GM21786 (cell line): Measurements from ENCODE around the gene SURF6.

Experiments
- ATAC-seq: cut with Tn5 transposase; IDR thresholded peaks from one replicate; pipeline ENCODE4 v1.9.1; 2021; ENCODE audit not compliant: unreplicated experiment

SURF6 gene

DNA sequence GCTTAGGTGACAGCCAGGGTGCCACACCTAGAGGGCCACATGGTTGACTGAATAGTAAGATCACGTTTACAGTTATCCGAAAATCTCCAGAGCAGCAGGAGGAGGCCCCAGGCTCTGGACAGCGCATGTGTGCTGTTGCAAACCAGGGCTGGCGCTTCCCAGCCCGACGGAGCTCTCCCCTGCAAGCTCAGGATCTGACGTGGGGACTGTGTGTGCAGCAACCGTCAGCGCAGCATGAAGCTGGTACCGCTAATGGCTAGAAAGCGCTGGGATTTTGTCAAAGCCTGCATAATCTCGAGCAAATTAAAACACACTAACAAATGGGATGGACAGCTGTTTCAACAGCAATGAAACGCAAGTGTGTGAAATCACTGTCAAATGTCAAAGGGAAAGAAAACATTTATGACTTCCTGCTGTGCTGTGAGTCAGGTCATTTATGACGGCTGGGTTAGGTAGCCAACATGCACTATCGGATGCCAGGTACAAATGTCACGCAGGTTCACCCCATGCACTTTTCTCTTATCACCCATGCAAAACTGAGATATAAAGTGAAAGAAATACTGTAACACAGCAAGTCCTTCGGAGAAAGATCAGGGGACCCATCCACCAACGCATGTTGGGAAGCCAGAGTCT is 32.4 kb upstream of the SURF6 start:
- no peak for ATAC-seq

DNA sequence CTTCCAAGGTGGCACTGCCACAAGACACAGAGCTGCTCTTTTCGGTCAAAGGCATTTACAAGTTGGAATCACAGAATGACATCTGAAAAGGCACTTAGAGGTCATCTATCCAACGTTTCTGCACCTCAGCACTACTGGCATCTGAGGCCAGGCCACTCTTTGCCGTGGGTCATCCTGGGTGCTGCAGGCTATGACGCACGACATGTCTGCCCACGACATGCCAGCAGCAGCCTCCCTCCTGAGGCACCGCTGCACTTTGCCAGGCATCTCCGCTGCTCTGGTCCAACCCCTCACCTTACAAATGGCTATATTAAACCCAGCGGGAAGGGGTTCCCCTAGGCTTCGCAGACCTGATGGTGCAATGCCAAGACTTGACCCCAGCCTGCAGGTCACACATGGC is 31.8 kb upstream of the SURF6 start:
- no peak for ATAC-seq

DNA sequence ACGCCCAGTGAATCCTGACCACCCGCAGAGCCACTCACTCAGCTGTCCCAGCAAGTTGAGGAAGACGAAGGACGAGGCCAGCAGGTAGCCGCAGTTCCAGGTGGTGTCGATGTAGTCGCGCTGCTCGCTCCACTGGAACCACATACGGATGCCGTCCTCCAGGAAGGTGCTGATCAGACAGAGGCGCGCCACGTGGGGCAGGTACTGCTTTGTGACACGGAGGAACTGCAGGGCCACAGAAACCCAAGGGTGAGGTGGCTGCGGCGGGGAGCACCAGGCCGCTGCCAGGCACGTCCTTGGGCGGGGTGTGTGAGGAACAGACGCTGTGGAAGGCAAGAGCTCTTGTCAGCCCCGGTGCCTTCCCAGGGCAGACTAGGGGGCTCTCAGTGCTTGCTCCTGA is 31.2 kb upstream of the SURF6 start:
- ATAC-seq = no peak

DNA sequence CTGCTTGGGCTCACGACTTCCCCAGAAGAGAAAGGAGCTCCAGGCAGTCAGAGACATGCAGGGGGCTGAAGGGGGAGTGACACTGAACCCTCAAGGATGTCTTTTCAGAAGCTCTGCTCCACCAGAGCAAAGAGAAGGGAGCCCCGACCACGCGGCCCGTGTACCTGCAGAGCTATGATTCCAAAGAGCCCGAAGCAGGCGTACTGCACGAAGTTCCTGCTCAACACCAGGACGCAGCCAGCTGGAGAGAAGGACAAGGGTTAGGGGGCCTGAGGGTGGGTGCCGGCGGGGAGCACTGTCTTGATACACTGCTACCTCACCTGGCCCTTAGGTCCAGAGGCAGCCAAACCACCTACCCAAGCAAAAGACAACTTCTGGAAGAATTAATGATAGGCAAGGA is 30.4 kb upstream of the SURF6 start:
- ATAC-seq = no peak

DNA sequence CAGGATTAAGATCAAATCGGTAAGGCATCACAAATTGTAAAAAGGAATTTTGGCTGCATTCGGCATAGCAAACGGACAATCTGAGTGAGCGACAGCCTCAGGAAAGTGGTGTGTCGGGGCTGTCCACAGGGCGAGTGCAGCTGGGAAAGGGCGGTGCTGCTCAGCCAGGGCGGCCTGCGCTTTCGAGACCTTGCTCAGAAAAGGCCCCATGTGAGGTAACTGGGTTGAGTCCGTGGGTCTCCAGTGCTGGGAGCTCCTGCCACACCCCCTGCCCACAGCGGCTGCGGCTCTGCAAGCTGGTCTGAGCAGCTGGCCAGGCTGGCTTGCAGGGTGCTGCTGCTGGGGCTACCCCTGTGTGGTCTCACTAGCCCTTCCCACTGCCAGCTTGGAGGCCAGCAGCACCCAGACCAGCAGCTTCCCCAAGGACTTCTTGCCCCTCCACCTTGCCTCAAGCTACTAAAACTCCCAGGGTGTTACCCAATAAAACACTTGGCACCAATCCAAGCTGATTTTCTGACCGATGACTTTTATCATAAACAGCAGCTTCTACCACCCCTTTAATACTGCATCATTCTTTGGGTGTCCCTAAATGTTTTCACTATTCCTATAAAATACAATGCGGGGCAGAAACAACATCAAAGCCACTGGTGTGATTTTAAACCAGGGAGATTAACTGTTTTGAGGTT is 26.5 kb upstream of the SURF6 start:
- no peak for ATAC-seq

DNA sequence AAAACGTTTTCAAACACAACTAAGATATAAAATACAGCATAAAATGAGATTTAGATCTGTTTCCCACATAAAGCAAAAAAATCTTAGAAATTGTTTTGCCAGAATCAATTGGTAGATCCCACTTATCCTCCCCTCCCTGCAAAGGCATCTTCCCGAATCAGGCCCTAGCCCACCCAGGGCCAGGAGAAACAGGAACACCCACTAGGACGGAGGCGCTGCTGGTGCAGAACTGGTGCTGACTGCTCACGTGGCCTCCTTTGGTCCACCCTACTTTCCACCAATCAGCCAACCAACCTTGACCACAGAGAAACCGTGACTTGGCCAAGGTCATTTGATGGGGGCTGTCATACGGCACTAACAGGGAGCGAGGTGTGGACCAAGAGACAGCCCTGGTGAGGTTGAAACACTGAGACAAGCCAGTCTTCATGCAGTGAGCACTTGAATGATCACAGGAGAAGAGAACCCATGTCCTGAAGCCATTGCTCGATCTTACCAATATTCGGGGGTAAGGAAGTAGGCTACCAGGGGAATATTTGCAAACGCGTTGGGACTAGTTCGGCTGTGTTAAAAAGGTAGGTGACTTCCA is 25.6 kb upstream of the SURF6 start:
- no peak for ATAC-seq

DNA sequence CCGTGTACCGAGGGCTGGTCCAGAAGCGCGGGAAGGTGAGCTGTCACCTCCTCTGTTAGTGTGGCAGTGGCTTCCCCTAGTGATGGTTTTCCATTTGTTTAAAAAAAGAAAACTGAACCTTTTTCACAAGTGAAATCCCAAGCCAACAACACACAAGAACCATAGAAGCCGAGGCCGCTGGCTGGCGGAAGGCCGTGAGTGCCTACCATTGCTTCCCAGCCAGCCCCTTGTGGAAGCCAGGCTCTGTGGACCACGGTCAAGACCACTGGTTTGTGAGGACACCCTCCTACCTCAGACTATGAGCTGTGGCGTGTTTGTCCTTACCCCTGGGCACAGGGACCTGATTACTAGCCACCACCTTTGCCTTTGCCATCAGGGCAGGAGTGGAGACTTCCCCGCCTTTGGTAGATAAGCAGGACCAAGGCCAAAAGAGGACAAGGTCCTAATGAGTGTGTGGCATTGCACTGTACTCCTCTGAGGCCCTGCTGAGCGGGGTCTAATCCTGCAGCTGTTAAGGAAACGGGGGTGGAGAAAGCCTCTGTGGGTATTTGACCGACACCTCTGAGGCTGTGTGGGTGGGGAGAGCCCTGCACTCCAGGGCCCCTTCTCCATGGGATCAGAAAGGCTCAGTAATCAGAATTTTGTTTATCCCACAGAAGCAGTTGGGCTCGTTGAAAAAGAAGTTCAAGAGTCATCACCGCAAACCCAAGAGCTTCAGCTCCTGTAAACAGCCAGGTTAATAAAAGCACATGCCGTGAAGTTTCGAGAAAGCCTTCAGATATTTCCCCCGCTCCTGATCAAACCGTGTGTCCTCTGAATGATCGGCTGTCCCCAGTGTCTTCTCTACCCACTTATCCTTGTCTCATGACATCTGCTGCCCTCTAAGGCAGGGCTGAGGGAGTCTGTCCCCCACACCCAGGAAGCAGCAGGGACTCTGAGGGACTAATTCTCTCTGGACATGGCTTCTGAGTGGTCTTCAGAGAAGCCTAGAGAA is 24.7 kb upstream of the SURF6 start:
- no peak for ATAC-seq

DNA sequence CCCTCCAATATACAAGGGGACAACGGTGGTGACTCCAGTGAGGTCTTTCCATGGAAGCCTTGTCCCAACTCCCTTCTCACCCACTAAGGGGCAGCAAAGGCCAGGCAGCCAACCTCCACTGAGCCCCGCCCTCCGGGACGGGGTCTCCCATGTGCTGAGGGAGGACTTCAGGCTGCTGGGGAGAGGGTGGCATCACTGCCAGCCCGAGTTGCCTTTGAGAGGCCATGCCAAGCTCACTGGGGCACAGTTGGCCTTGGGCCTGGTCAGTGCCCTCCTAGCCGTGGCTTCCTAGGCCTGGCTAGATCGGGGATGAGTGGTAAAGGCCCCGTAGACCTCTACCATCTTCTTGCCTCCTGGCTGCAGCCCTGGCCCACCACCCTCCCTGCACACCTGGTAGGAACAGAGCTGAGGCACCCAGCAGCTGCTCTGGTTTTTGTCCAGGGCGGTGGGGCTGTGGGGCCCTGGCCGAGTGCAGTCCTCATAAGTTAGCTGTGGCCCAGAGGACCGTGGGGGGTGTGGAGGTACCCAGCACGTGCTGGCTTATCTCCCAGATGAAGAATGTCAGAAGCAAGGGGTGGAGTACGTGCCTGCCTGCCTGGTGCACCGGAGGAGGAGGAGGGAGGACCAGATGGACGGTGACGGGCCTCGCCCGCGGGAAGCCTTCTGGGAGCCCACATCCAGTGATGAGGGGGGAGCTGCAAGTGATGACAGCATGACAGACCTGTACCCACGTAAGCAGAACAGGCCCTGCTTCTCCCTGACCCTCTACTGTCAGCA is 23.6 kb upstream of the SURF6 start:
- no peak for ATAC-seq

DNA sequence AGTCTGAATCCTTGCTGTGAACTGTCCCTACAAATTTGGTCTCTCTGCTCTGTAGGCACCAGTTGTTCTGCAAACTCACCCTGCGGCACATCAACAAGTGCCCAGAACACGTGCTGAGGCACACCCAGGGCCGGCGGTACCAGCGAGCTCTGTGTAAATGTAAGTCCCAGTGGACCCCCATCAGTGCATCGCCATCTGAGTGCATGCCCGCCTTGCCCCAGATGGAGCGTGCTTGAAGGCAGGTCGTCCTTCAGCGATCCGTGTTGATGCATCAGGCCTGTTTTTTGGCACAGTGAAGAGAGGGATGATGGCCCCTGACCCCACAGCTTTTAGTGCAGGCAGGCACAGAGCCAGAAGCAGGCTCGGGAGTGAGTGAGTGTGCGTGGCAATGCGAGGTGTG is 21.7 kb upstream of the SURF6 start:
- ATAC-seq = no peak

DNA sequence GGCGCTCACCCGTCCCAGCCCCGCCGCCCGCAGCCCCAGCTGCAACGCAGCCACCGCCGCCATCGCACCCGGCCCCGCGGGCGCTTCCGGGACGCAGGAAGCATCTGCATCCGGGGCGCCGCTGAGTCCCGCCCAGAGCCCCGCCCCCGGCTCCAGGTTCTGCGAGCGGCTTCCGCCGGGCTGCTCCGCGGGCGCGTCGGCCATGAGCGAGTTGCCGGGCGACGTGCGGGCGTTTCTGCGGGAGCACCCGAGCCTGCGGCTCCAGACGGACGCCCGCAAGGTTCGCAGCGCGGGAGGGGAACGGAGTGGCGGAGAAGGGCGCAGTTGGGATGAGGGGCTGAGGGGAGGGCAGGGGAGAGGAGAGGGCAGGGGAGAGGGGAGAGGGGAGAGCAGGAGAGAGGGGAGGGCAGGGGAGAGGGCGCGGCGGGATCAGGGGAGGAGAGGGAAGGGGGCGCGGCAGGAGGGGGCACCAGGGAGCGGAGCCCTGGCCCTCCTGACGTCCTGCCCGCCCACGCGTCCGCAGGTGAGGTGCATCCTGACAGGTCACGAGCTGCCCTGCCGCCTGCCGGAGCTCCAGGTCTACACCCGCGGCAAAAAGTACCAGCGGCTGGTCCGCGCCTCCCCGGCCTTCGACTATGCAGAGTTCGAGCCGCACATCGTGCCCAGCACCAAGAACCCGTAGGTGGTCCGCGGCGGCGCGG is 20.6 kb upstream of the SURF6 start, which contains the start of the genes SURF1 and SURF2:
Gene SURF1, minus strand, starts transcription at position 97 of the 701 bp plus-strand sequence. Its CDS starts 34 bp downstream, at position 63.
Gene SURF2, plus strand, starts transcription at position 160 of the 701 bp plus-strand sequence. Its CDS starts 43 bp downstream, at position 203.
- peak; percentile 69 for ATAC-seq

DNA sequence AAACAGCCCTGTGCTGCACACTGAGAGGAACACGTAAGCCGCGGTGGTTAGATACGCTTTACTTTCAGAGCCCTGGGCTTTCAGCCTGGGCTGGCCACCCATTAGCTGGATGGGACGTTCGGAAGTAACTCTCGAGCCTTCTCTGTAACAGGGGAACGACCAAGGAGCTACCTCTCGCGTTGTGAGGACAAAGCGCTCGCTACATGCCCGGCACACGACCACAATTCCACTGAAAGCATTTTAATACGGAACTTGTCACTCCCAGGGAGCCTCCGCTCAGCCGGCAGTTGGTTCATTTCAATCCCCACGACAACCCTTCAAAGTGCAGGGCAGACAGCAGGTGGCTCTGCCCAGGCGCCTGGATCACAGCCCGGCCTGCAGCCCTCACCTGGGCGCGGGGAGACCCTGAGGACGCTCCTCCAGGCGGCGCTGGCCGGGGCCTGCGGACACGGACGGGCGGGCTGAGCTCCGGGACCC is 19.9 kb upstream of the SURF6 start:
- ATAC-seq = peak; percentile 35

DNA sequence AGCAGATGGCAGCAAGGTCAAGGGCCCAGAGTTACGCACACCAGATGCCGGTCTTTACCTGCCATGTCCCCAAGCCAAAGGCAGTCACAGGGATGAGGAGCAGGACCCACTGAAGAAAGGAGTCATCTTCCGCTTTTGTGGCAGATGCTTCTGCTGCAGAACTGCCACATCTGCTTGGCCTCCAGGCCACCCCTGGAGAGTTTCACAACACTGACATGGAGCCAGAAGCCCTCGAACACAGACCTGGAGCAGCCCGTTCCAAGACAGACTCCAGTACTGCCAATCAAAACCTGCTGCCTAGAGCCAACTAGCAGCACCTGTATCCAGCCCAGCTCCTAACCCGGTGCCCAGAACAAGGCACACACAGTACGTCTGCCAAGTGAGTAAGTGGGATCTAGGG is 18.8 kb upstream of the SURF6 start:
- ATAC-seq = no peak

DNA sequence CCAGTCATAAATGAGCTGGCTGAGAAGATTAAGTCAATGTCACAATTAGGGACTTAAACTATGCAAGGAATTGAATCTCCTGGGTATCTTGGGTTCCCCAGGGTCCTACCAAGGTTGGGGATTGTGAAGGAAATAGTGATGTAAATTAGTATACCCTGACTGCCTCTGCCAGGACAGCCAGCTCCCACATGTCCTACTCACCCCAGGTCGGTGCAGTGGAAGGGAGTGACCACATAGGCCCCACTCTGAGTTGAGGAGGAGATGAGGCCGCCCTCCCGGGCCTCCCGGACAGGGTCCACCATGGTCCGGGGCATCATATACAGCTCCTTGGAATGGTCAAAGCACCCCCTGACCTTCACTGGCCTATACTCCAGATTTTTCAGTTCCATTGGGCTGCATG is 17.6 kb upstream of the SURF6 start:
- no peak for ATAC-seq

DNA sequence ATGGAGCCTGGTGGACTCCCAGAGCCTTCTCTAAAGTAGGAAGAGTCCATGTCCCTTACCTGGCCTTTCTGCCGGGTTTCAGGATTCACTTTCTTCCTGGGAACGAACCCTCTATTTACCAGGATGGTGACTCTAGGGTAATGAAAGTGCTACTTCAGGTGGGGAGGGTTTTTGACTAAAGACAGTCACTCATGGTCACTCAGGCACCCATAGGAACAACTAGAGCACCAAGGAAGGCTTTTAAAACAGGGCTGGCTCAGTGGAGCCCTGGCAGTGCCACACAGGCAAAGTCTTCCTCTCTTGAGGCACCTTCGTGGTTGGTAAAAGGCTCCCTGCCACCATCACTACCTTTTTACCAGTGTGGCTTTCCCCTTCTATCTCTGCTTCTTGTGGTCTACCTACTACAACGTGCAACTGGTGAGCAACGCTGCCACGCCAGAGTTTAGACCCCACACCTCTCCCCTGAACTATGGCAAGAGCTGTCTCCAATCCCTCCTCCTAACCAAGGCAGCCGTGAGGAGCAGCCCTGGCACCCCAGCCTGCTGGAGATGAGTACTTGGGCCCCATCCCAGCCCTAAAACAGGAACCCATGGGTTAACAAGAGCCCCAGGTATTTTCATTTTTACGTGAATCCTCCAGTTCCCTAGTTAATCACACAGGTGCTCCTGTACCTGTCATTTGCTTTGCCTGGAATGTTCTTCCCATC is 16.8 kb upstream of the SURF6 start:
- ATAC-seq = no peak

DNA sequence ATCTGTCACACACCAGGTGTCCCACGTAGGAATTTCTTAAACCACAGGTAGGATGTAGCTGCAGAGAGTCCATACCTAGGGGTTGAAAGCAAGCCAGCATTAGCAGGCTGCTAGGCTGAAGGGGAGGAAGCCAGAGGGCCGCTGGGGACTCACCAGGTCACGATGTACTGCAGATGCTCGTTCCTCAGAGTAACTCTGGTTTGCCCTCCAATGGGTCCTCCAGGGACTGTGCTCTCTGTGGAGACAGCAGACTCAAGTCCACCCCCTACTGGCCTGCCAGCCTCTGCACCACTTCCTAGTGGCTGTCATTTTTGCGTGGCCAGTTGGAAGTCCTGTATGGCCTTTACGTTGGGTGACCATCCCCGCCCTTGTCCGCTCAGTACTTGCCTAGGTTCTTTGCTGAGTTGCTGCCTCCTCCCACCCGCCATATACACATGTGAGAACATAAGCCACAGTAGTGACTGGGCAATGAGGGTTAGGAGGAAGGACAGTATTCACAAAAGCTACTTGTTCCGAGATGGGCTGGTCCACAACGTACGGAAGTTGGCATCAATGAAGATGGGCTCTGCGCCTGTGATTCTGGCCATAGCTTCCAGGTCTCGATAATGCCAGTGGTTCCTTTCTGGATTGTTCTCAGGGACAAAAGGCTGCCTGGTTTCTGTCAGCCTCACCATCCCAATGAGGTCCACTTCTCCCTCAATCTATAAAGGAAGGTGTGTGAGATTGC is 16.1 kb upstream of the SURF6 start:
- ATAC-seq = no peak

DNA sequence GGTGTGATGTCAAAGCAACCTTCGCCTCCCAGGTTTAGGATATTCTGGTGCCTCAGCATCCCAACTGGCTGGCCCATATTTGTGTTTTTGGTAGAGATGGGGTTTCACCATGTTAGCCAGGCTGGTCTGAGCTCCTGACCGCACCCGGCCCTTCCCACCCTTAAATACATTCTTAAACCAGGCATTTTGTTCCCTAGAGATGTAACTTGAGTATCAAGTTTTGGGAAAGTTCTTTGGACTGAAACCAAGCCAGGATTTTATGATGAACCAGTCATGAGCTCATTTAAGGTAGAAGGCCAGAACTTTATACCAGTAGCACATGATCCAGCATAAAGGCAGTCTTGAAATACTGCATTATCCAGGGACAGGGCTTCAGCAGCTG is 15.5 kb upstream of the SURF6 start:
- no peak for ATAC-seq

DNA sequence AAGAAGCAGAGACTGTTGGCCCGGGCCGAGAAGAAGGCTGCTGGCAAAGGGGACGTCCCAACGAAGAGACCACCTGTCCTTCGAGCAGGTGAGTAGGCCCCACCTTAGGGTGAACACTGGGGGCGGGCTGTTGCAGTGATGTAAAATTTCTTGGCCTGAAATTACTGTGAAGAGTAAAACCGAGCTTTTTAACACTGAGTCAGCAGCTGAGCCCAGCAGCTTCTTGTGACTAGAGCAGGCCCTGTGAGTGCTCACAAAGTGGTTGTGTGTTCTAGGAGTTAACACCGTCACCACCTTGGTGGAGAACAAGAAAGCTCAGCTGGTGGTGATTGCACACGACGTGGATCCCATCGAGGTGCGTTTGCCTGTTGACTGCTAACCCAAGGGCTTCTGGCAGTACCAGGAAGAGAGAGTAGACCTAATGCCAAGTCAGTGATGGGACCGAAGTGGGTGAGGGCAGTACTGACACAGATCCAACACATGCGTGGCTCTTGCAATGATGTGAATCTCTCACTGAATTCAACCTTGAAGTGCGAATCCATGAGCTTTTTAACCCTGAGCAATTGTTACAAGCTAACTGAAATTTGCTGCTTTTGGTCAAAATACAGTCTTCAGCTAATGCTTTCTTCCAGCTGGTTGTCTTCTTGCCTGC is 14.1 kb upstream of the SURF6 start:
- ATAC-seq = no peak
